Keratinocyte (primary cell): Measurements from ENCODE around the gene FHIT. TPM values are rescaled to one million over a fixed set of nuclear protein-coding genes. Genes with fewer than 3 reads are reported as not detected.

Experiments used
- DNase-seq: peaks from one replicate; pipeline ENCODE4 v3.0.0-alpha.2; 2011; ENCODE audit warnings: low read depth, missing footprints, low spot score
- FAIRE-seq: peaks from 2 replicates; lab custom pipeline; 2011; peaks lifted over from hg19 to GRCh38; lab: Jason Lieb, UNC
- H2AFZ ChIP-seq: 2 replicates; pipeline ENCODE4 v1.6.0; 2012; ENCODE audit warnings: low read length, control low read depth, inconsistent platforms; ENCODE audit not compliant: control insufficient read depth
- H3K27ac ChIP-seq: 2 replicates; pipeline ENCODE4 v1.5.1; 2011; ENCODE audit warnings: low read length; ENCODE audit not compliant: control insufficient read depth, insufficient read depth
- H3K27me3 ChIP-seq: 3 replicates; pipeline ENCODE4 v1.6.0; 2011; ENCODE audit warnings: low read length; ENCODE audit not compliant: control insufficient read depth, insufficient read depth; ENCODE audit errors: extremely low read depth
- H3K36me3 ChIP-seq, 2 experiments: 2 replicates in 1 of 2; 3 replicates in 1 of 2; pipeline ENCODE4 v1.5.1; 2011; ENCODE audit warnings: low read length in 2 of 2, mild to moderate bottlenecking in 1 of 2; ENCODE audit not compliant: control insufficient read depth in 2 of 2, insufficient read depth in 2 of 2; ENCODE audit errors: extremely low read depth in 1 of 2
- H3K4me1 ChIP-seq: 3 replicates; pipeline ENCODE4 v1.5.1; 2011; ENCODE audit warnings: low read length; ENCODE audit not compliant: control insufficient read depth, insufficient read depth; ENCODE audit errors: extremely low read depth
- H3K4me2 ChIP-seq: 3 replicates; pipeline ENCODE4 v1.6.0; 2011; ENCODE audit warnings: low read depth, low read length; ENCODE audit not compliant: control insufficient read depth, insufficient read depth; ENCODE audit errors: extremely low read depth
- H3K4me3 ChIP-seq, 3 experiments: fragments of 200-600 bp in 1 of 3; sonication (generic) in 1 of 3; 2 replicates in 2 of 3; 3 replicates in 1 of 3; pipeline ENCODE4 v1.5.1; 2011 to 2016; ENCODE audit warnings: low read length in 3 of 3, mild to moderate bottlenecking in 3 of 3, control low read depth in 2 of 3, inconsistent platforms in 1 of 3, low read depth in 1 of 3, mixed read lengths in 1 of 3, mixed run types in 1 of 3, moderate library complexity in 1 of 3; ENCODE audit not compliant: control insufficient read depth in 2 of 3, insufficient read depth in 2 of 3; ENCODE audit errors: extremely low read depth in 1 of 3
- H3K79me2 ChIP-seq: 2 replicates; pipeline ENCODE4 v1.6.0; 2012; ENCODE audit warnings: low read length; ENCODE audit not compliant: control insufficient read depth, insufficient read depth
- H3K9ac ChIP-seq: 3 replicates; pipeline ENCODE4 v1.6.0; 2011; ENCODE audit warnings: low read length; ENCODE audit not compliant: control insufficient read depth, insufficient read depth; ENCODE audit errors: extremely low read depth
- H3K9me1 ChIP-seq: 3 replicates; pipeline ENCODE4 v1.6.0; 2011; ENCODE audit warnings: low read length; ENCODE audit not compliant: control insufficient read depth, insufficient read depth; ENCODE audit errors: extremely low read depth
- H3K9me3 ChIP-seq: 2 replicates; pipeline ENCODE4 v1.5.1; 2012; ENCODE audit warnings: low read depth, low read length; ENCODE audit not compliant: control insufficient read depth
- H4K20me1 ChIP-seq: 3 replicates; pipeline ENCODE4 v1.6.0; 2011; ENCODE audit warnings: low read length; ENCODE audit not compliant: control insufficient read depth, insufficient read depth; ENCODE audit errors: extremely low read depth
- EZH2 ChIP-seq: IDR thresholded peaks from one replicate; pipeline ENCODE4 v1.6.1; 2012; ENCODE audit warnings: inconsistent platforms, mild to moderate bottlenecking, low read length, moderate library complexity
- dilution Hi-C: fragments of 300-500 bp; cut with MboI; formaldehyde crosslinking; loops from one replicate; pipeline ENCODE4 v1.7.0; 2020; ENCODE audit warnings: low sequenced_read_pairs; ENCODE audit not compliant: extremely low pct_ligation_motif_present
- polyA plus RNA-seq, 5 experiments: library from polyadenylated mRNA; depleted of rRNA in 3 of 5; stranded (reverse) in 3 of 5; stranded (forward) in 1 of 5; unstranded in 1 of 5; fragments of >200 nt; gene quantifications; 1 replicate in 1 of 5; 2 replicates in 3 of 5; 3 replicates in 1 of 5; pipeline versions ENCODE4 v1.2.1 to v1.2.3, GENCODE V29; 2011 to 2012; ENCODE audit warnings: missing spikeins in 2 of 5, low read depth in 1 of 5, low replicate concordance in 1 of 5
- TF ChIP-seq, protein P1 (sequence below), 3 experiments: IDR thresholded peaks in 1 of 3; conservative IDR thresholded peaks in 1 of 3; optimal IDR thresholded peaks in 1 of 3; 2 replicates in 2 of 3; 3 replicates in 1 of 3; pipeline versions ENCODE3 to v1.5.1; 2011; ENCODE audit warnings: low read length in 3 of 3, mild to moderate bottlenecking in 3 of 3, moderate library complexity in 2 of 3, control low read depth in 1 of 3, inconsistent platforms in 1 of 3; ENCODE audit not compliant: insufficient read depth in 2 of 3; ENCODE audit errors: extremely low read depth in 1 of 3

Gene FHIT
- polyA plus RNA-seq, 1 donor (not counting 4 experiments of a cell fraction or from before 2014, with no cell fraction given) = 2.2 TPM

GRCh38 chr3:61158216-61158615 lies 93.0 kb downstream of the FHIT start:
- H3K27ac ChIP-seq = no peak overlapping the region
- H3K9ac ChIP-seq = no peak overlapping the region
- TF ChIP-seq EZH2 = no peak
- TF ChIP-seq, protein P1, sequence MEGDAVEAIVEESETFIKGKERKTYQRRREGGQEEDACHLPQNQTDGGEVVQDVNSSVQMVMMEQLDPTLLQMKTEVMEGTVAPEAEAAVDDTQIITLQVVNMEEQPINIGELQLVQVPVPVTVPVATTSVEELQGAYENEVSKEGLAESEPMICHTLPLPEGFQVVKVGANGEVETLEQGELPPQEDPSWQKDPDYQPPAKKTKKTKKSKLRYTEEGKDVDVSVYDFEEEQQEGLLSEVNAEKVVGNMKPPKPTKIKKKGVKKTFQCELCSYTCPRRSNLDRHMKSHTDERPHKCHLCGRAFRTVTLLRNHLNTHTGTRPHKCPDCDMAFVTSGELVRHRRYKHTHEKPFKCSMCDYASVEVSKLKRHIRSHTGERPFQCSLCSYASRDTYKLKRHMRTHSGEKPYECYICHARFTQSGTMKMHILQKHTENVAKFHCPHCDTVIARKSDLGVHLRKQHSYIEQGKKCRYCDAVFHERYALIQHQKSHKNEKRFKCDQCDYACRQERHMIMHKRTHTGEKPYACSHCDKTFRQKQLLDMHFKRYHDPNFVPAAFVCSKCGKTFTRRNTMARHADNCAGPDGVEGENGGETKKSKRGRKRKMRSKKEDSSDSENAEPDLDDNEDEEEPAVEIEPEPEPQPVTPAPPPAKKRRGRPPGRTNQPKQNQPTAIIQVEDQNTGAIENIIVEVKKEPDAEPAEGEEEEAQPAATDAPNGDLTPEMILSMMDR (optimal IDR thresholded peaks at IDR 0.05 in 1 of 3, IDR thresholded peaks at IDR 0.05 in 1 of 3, conservative IDR thresholded peaks at IDR 0.05 in 1 of 3; ENCODE audit: extremely low read depth in 1 of 3, insufficient read depth in 2 of 3, low read length in 3 of 3) = no peak
- no peaks in the 10 kb centered on the region for H3K9me1 ChIP-seq
- dilution Hi-C loops = no loop called here
- no peaks in the 10 kb centered on the region for H3K36me3 ChIP-seq
- no peaks in the 10 kb centered on the region for H3K4me1 ChIP-seq
- H3K4me3 ChIP-seq = no peak overlapping the region
- no peak for DNase-seq
- no peaks in the 10 kb centered on the region for H3K9me3 ChIP-seq
- H2AFZ ChIP-seq = no peak overlapping the region
- no peaks in the 10 kb centered on the region for H4K20me1 ChIP-seq
- H3K4me2 ChIP-seq = no peak overlapping the region
- no peaks in the 10 kb centered on the region for H3K27me3 ChIP-seq
- FAIRE-seq = no peak
- no peaks in the 10 kb centered on the region for H3K79me2 ChIP-seq

DNA sequence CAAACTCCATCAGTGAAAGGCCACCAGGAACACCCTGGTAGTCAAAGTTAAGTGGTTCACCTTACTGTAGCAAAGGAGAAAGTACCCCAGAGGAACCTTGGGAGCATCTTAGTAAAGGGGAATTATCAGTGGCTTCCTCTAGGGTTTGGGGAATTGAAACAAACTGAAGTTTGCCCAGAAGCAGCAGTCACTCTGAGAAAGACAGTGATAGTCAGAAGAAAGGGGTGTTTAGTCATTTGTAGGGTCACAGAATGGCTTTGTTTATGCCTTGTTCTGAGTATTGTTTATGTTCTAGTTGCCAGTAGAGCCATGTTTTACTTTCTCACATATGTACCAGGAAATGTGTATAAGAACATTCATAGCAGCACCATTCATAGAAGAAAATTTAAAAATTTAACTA lies 93.8 kb downstream of the FHIT start:
- no peak overlapping the region for H3K9ac ChIP-seq
- DNase-seq = no peak
- H3K9me1 ChIP-seq = no peaks in the 10 kb centered on the region
- no peak overlapping the region for H3K27ac ChIP-seq
- no peaks in the 10 kb centered on the region for H3K9me3 ChIP-seq
- no peak overlapping the region for H2AFZ ChIP-seq
- H3K4me1 ChIP-seq = no peaks in the 10 kb centered on the region
- no peaks in the 10 kb centered on the region for H3K36me3 ChIP-seq
- no peaks in the 10 kb centered on the region for H3K79me2 ChIP-seq
- TF ChIP-seq, protein P1 (optimal IDR thresholded peaks at IDR 0.05 in 1 of 3, IDR thresholded peaks at IDR 0.05 in 1 of 3, conservative IDR thresholded peaks at IDR 0.05 in 1 of 3; ENCODE audit: extremely low read depth in 1 of 3, insufficient read depth in 2 of 3, low read length in 3 of 3) = no peak
- TF ChIP-seq EZH2 = no peak
- H3K4me2 ChIP-seq = no peak overlapping the region
- dilution Hi-C loops = no loop called here
- H3K4me3 ChIP-seq = no peak overlapping the region
- H3K27me3 ChIP-seq = no peaks in the 10 kb centered on the region
- FAIRE-seq = no peak
- H4K20me1 ChIP-seq = no peaks in the 10 kb centered on the region
